ENCODE data around the gene ZNF622.
A peak's percentile ranks its signal among the peaks of the same experiment; 100 is the strongest.

Gene ZNF622

GRCh38 chr5:16428359-16428758 is 37.2 kb downstream of the ZNF622 start:
- DNase-seq, result no peak

GRCh38 chr5:16427587-16427986 is 38.0 kb downstream of the ZNF622 start:
- peak; percentile 82 for DNase-seq

- no peak for DNase-seq
Measured at GRCh38 chr5:16418471-16418922, 47.1 kb downstream of the ZNF622 start.

- DNase-seq, result no peak
Measured at GRCh38 chr5:16417398-16418074, 48.1 kb downstream of the ZNF622 start.

GRCh38 chr5:16414861-16415260 is 50.7 kb downstream of the ZNF622 start:
- DNase-seq, result no peak

GRCh38 chr5:16413166-16413860 is 52.3 kb downstream of the ZNF622 start:
- DNase-seq, result no peak

- no peak for DNase-seq
Measured at GRCh38 chr5:16412556-16412955, 53.0 kb downstream of the ZNF622 start.

GRCh38 chr5:16411741-16412455 is 53.7 kb downstream of the ZNF622 start:
- DNase-seq, result no peak

- no peak for DNase-seq
Measured at GRCh38 chr5:16411235-16411634, 54.4 kb downstream of the ZNF622 start.

- DNase-seq, result peak; percentile 22
Measured at GRCh38 chr5:16410338-16410737, 55.3 kb downstream of the ZNF622 start.

GRCh38 chr5:16406630-16407029 is 59.0 kb downstream of the ZNF622 start:
- DNase-seq, result no peak

- DNase-seq, result no peak
Measured at GRCh38 chr5:16406023-16406422, 59.6 kb downstream of the ZNF622 start.

All from NCI-H146 (cell line).